GM19025 (cell line): ENCODE data around the gene ALCAM.

Experiments
- ATAC-seq: cut with Tn5 transposase; IDR thresholded peaks from one replicate; pipeline ENCODE4 v1.9.1; 2021; ENCODE audit warnings: mild to moderate bottlenecking, low read depth, moderate library complexity; ENCODE audit not compliant: unreplicated experiment

ALCAM gene

DNA sequence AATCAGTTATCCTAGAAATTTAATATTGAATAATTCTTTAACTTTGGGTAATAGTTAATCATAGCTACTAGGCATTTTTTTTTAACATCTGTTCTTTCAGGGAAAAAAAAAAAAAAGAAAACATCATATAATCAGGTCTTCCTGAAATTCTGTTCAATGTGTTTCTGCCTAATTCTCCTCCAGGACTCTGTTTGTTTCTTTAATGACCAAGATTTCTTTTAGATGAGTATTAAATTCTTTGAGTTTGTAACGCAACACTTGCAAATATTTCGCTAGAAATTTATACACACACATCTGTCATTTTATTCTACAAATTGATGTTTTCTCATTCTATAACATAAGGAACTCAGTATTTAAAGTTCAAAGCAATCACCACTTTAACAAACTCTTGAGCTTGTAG, 56.7 kb downstream of the ALCAM start:
- ATAC-seq: no peak

DNA sequence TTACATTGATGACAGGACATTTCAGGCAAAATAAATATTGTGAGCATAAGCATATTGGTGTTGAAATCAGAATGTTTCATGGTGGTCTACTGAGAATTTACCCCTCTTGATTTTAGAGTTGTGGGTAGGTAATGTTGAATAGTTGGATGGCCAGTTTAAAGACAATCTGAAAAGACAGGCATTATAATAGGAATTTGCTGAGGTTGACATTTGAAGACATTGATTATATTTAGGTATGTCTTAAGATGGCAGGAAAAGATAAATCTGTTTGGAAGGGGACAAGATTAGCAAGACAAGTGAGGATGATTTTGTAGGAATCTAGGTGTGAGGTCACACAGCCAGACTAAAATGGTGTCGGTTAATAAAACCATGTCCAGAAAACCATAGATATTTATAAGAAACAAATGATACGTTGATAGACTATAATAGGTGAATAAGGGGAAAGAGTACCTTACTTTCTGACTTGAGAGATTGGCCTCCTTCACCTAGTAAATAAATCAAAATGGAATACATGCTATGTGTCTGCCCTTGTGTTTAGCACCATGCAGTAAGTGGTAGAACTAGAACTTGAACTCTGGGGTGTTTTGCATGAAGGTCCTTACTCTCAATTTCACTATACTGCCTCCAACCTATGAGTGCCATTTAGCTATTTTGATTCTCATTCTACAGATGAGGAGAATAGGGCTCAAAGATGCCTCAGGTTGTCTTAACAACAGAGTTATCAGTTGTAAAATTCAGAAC, 57.9 kb downstream of the ALCAM start:
- ATAC-seq: no peak

DNA sequence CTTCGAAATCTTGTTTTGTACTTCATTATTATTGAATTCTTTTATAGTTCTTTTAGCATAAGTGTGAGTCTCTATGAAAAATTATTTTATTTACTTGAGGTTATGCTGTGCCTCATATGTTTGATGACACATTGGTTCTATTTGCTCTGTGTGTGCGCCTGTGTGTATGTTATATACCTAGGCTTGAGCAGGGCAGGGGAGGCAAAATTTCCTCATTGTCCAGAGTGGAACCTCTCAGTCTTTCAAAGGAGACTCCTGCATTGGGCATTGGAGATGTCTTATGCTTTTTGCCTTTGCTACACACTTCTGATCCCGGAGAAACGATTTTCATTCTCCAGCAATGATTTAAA, 58.4 kb downstream of the ALCAM start:
- no peak for ATAC-seq

DNA sequence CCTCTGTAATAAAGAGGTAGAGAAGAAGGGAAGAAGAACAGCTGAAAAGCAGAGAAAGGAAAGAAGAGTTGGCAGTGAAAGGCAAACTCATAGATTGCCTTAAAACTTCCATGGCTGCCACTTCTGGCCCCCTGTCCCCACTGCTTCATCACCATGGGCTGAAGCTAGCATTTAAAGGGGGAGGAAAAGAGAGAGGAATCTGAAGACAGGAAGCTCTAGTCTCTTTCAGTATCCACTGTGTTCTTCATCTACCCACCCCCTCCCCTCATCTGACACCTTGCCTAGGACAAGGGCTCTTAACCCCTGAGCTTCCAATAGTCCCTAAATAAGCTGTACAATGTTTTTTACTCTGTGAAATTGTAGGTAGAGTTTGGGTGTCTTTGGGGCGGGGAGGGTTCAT, 60.6 kb downstream of the ALCAM start:
- ATAC-seq: no peak

DNA sequence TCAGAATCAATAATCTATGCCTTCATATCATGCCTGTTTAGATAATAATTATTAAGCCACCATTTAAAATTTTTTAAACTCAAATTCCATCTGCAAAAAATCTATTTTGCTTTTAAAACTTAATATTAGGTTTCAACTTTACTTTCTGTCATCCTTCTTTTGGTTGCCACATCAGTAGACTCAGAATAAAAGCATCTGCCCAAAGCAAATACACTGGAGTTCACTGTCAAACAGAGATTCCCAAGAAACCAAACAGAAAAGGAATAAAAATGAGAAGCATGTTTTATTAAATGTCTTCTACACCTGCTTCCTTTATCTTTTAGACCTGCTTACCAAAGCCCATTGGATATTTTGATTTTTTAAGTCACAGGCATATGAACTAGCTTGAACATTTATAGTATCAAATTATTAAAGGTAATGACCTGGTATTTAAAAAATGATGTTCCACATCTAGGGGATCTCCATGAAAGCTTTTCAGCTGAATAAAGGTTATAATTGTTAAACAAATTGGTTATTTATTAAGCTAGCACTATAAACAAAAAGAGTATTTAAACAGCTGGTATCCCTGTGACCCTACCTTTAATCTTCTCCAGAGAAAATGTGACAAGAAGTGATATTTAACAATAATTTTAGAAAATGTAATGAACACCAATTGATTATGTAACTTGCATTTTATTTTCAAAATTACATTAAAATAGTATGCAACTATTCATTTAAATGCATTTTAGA, 62.5 kb downstream of the ALCAM start:
- no peak for ATAC-seq

DNA sequence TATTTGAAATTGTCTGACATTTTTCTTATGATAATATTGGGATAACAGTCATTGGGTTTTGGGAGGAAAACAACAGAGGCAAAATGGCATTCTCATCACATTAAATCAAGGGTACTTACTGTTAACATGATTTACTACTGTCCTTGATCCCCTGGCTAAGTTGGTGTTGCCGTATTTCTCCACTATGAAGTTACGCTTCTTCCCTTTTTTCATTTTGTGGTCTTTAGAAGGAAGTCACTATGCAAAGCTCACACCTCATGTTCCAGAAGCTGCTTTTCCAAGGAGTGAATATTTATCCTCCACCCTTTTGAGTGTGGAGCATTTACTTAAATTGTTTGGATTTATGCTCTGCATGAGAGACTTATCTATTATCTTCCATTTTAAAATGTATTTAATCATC, 63.7 kb downstream of the ALCAM start:
- ATAC-seq: no peak

GRCh38 chr3:105431200-105431599, 64.5 kb downstream of the ALCAM start:
- no peak for ATAC-seq

GRCh38 chr3:105435277-105435676, 68.6 kb downstream of the ALCAM start:
- ATAC-seq: no peak

DNA sequence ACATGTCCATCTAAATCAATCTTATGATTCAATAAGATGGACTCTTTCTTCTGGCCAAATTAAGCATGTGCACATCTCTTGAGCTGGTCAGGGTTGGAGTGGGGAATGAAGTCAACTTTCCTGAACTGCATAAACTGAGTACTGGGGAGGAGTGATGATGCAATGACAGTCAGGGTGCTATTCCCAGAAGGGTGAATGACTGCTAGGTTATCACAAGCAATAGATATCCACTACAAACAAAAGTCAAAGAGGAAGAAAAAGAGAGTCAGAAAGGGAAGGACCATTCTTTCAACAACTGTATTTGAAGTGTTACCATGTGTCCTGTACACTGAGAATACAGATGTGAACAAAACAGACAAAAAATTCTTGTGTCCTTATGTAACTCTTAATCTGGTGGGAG, 70.0 kb downstream of the ALCAM start:
- ATAC-seq: no peak

DNA sequence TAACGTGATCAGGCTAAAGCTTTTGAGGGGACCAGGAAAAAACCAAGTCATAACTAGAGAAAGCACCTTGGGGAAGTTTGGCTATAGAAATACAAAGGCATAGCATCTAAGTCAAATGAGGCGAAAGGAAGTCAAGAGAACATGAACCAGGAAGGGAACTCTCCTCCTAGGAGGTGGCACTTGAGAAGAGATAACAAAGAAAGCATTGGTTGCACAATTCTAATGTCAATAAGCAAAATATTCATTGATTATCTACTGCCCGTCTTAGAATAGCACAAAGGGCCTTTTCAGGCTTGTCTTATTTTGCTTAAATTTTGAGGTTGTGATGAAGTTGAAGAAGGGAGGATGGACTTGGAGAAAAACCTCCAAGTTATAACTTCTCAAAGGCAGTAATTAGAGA, 73.4 kb downstream of the ALCAM start:
- no peak for ATAC-seq

DNA sequence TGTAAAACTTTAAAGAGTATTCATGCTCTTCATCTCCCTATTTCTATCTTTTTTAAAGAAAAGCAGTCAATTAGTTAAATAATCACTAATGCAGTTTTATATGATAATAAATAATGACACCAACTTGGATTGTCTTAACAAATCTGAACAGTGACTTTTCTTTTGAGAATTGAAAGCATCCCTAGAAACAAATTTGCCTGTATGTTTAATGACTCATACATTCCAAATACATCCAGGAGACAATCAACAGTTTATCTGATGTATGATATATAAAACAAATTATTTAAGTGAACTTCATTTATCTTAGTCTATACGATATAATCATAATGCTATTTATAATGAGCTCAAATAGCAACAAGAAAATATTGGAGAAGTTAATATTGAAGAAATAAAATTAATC, 78.0 kb downstream of the ALCAM start:
- no peak for ATAC-seq

GRCh38 chr3:105448338-105448982, 81.8 kb downstream of the ALCAM start:
- no peak for ATAC-seq

DNA sequence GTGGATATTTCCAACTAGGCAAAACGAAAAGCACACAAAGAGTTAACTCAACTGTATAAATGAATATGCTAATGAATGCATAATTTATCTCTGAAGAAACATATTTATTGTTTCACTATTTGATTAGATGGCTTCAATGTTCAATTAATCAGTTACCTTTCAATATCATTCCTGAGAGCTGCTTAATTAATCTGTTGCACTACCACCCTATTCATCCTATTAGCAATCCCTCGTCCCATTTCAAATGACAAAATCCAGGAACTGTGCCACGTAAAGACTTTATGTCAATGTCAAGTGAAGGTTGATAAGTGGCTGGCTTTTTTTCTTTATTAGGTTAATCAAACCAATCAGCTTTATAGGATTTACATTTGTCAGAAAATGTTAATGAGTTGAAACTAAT, 82.7 kb downstream of the ALCAM start:
- no peak for ATAC-seq

DNA sequence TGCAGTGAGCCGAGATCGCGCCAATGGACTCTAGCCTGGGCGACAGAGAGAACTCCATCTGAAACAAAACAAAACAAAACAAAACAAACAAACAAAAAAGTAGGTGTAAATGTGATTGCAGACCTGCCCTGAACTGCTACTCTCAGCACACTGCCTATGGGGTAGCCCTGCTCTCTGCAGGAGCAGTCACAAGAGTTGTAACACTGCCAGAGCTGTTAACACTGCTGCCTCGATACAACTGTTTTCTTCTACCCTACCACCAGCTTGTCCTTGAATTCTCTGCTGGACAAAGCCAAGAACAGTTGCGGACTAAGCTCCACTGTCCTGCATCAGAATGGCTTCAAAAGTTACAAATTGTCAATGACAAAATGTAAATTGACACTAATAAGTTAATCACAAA, 89.3 kb downstream of the ALCAM start:
- no peak for ATAC-seq

- ATAC-seq: no peak
These were observed 92.0 kb downstream of the ALCAM start for GRCh38 chr3:105458518-105459215.

GRCh38 chr3:105459566-105460290, 93.0 kb downstream of the ALCAM start:
- no peak for ATAC-seq

- ATAC-seq: no peak
These were observed 96.9 kb downstream of the ALCAM start for GRCh38 chr3:105463620-105464019.

DNA sequence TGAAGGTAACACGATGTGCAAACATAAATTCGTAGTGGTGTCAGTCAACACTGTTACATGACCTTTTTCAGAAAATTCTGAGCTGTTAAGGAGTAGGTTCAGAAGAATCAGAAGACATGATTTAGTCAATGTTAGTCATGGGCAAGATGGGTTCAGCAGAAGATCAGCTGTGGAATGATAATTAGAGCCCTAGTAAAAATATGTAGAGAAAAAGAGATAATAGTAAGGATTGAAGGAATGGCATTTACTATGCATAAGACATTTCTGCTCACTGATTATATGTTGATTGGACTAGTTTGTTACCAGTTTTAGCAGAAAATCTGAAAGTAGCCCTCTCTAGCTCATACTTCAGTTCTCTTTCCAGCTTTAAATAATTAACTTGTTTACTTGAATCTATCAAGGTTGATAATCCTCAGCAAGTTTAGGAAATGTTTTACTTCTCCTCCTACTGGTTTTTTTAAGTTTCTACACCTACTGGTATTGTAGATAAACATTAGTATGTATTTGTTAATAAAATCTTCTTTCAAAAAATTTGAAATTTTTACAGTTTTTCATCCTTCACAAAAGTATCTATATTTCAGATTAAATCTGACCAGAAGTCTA, 98.6 kb downstream of the ALCAM start:
- ATAC-seq: no peak

GRCh38 chr3:105466072-105466471, 99.4 kb downstream of the ALCAM start:
- no peak for ATAC-seq
